ENCODE measurements around the gene TMEM132A.

TMEM132A gene

DNA sequence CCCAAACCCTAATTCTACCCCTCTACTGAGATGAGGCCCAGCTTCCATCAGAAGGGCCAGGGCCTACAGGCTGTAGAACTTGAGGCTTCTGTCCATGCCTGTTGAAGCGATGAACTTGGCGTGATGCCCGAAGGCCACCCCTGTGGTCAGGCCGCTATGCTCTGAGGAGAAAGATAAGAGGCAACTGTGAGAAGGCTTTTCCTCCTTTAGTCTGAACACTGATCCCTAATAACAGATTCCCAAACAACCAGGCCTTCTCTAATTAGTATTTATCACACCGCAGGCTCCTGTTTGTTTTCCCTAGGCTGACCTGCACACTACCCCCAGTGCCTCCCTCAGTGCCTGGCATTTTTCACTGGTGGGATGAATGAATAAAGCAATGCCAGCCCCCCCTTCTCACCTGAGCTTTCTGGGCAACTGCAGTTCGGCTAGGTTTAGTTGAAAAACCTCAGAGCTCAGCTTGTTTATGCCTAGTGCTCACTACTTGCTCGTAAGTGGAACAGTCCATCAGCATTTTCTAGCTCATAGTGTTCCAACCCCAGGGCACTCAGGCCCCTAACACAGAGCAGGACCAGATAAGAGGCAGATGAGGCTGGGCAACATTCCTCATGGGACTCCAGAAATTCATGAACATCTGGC, 33.0 kb upstream of the TMEM132A start:
- H3K9ac ChIP-seq (ENCODE audit: low read depth, low read length), result no peak overlapping the region
- no peaks in the 10 kb centered on the region for H3K4me1 ChIP-seq (ENCODE audit: control insufficient read depth, insufficient read depth, low read length)
- peaks cover 25% of the 10 kb centered on the region for H3K36me3 ChIP-seq (ENCODE audit: control insufficient read depth, insufficient read depth, low read length)
- H3K9me3 ChIP-seq (ENCODE audit: control insufficient read depth, insufficient read depth, low read length), result no peaks in the 10 kb centered on the region
- no peak overlapping the region for H3K4me3 ChIP-seq (ENCODE audit: low read depth, low read length)
- no peaks in the 10 kb centered on the region for H3K27me3 ChIP-seq (ENCODE audit: control insufficient read depth, insufficient read depth, low read length)

DNA sequence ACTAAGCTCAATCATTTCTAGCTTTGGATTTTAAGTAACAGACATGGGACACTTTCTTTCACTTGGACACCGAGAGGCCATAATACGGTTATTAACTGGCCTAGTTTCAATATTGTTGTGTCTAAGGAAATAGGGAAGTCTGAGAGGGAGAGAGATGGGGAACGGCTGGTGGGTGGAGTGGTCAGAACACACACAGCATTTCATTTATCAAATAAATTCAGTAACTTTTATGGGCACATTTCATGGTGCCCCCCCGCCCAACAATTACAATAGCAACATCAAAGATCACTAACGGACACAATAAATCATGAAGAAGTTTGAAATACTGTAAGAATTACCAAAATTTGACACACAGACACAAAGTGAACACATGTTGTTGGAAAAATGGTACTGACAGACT, 28.6 kb upstream of the TMEM132A start:
- Histone ChIP-seq H3K9ac (ENCODE audit: low read depth, low read length) (no peak overlapping the region), H3K27me3 (ENCODE audit: control insufficient read depth, insufficient read depth, low read length) (no peaks in the 10 kb centered on the region), H3K4me1 (ENCODE audit: control insufficient read depth, insufficient read depth, low read length) (no peaks in the 10 kb centered on the region), H3K9me3 (ENCODE audit: control insufficient read depth, insufficient read depth, low read length) (no peaks in the 10 kb centered on the region), H3K36me3 (ENCODE audit: control insufficient read depth, insufficient read depth, low read length) (peaks cover 56% of the 10 kb centered on the region), H3K4me3 (ENCODE audit: low read depth, low read length) (no peak overlapping the region)

DNA sequence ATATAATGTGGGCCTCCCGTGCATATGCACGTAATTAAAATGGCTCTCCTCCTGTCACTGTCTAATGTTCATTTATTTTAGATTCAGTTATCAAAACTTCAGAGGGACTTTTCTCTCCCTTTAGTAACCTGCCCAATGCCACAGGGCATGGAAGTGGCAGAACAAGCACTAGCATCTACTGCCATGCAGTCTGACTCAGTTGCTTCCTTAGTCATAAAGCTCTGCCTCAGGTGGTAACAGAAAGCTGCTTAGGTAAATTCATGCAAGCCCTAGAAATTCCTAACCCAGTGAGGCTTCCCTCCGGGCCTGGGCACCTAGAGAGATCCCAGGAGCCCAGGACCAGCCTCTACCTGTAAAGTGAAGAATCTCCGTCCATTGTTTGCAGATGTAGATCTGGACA, 26.8 kb upstream of the TMEM132A start:
- H3K4me1 ChIP-seq (ENCODE audit: control insufficient read depth, insufficient read depth, low read length), result no peaks in the 10 kb centered on the region
- no peak overlapping the region for H3K9ac ChIP-seq (ENCODE audit: low read depth, low read length)
- no peak overlapping the region for H3K4me3 ChIP-seq (ENCODE audit: low read depth, low read length)
- no peaks in the 10 kb centered on the region for H3K9me3 ChIP-seq (ENCODE audit: control insufficient read depth, insufficient read depth, low read length)
- peaks cover 60% of the 10 kb centered on the region for H3K36me3 ChIP-seq (ENCODE audit: control insufficient read depth, insufficient read depth, low read length)
- no peaks in the 10 kb centered on the region for H3K27me3 ChIP-seq (ENCODE audit: control insufficient read depth, insufficient read depth, low read length)

DNA sequence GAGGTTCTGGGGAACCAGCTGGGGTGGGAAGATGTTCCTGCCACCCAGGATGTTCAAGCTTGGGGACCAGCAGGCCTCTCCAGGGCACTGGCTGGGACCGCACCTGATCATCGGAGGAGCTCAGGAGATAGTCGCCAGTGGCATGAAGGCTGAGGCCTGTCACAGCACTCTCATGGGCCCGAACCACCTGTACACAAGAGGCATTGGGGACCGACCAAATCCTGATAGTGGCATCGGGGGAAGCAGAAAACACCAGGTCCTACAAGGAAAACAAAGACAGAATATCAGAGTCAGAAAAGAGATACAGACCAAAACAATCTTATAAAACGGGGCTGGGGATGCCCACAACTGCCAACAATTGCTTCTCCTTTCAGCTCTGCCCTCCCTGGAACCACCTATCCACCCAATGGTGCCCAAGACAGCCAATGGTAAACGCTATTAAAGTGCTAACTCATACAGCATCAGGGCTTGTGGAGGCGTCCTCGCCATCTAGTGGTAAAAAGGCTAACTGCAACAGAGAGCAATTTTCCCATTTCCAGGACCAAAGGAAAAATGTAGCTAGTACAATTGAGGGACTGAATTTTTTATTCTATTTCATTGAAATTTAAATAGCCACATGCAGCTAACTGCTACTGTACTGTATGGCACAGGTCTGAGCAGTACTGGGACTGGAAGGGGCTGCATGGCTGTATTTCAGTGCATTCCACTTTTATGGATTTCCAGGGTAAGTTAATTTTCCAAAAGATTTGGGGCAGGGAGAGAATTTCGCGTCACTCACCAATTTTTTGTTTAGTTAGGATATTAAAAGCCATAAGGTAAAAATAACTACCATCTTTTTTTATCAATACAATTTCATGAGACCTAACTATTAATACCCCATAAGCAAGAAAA, 25.0 kb upstream of the TMEM132A start:
- H3K4me1 ChIP-seq (ENCODE audit: control insufficient read depth, insufficient read depth, low read length), result no peaks in the 10 kb centered on the region
- H3K4me3 ChIP-seq (ENCODE audit: low read depth, low read length), result no peak overlapping the region
- peaks cover 67% of the 10 kb centered on the region for H3K36me3 ChIP-seq (ENCODE audit: control insufficient read depth, insufficient read depth, low read length)
- H3K27me3 ChIP-seq (ENCODE audit: control insufficient read depth, insufficient read depth, low read length), result no peaks in the 10 kb centered on the region
- H3K9me3 ChIP-seq (ENCODE audit: control insufficient read depth, insufficient read depth, low read length), result no peaks in the 10 kb centered on the region
- no peak overlapping the region for H3K9ac ChIP-seq (ENCODE audit: low read depth, low read length)

DNA sequence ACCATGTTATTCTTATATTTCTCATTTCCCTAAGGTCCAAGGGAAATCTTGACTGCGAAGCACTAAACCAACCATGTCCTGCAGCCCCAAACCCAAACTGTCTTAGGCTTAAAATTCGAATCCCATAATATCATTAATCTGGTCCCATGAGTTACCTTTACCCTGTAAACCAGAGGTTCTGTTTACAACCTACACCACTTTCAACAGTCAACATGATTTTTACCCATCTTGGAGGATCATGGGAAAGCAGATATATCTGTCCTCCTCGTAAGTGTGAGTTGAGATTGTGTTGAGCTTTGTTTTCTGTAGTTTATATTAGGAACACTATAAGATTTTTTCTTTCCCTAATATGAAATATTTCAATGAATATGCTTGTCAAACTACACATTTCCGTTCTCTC, 24.3 kb upstream of the TMEM132A start:
- Histone ChIP-seq H3K36me3 (ENCODE audit: control insufficient read depth, insufficient read depth, low read length) (peaks cover 63% of the 10 kb centered on the region), H3K4me3 (ENCODE audit: low read depth, low read length) (no peak overlapping the region), H3K9ac (ENCODE audit: low read depth, low read length) (no peak overlapping the region), H3K9me3 (ENCODE audit: control insufficient read depth, insufficient read depth, low read length) (no peaks in the 10 kb centered on the region), H3K4me1 (ENCODE audit: control insufficient read depth, insufficient read depth, low read length) (peaks cover 3% of the 10 kb centered on the region), H3K27me3 (ENCODE audit: control insufficient read depth, insufficient read depth, low read length) (no peaks in the 10 kb centered on the region)

DNA sequence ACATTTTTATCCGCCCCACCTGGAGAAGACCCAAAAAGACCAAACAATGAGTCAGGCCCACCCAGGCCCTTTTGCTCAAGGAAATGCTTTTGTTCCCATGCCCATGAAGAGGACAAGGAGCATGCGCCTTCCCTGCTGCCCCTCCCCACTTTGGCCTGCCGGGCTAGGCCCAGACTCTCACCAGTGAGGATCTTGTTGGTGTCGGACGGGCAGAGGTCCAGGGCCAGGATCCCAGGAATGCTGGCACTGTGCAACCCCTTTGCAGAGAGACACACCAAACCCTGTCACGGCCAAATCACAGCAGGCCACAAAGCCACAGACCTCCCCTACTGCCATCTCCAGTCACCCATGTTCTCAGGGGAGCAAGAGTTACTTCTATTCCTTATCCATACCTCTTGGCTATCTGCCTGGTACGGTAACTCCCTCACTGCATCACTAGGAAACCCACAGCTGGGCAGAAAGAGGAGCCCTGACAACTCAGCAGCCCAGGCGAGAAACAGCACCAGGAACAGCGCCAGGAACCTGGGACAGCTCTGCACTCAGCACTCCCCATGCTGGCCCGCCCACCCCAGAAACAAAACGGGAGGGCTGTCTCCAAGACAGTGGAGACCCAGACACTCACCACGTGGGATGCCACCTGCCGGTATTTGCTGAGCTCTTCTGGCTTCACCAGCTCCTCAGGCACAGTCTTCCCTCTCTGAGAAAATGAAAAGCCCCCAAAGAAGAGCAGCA, 23.4 kb upstream of the TMEM132A start:
- H3K27me3 ChIP-seq (ENCODE audit: control insufficient read depth, insufficient read depth, low read length), result no peaks in the 10 kb centered on the region
- H3K4me3 ChIP-seq (ENCODE audit: low read depth, low read length), result no peak overlapping the region
- peaks cover 59% of the 10 kb centered on the region for H3K36me3 ChIP-seq (ENCODE audit: control insufficient read depth, insufficient read depth, low read length)
- peaks cover 7% of the 10 kb centered on the region for H3K4me1 ChIP-seq (ENCODE audit: control insufficient read depth, insufficient read depth, low read length)
- no peaks in the 10 kb centered on the region for H3K9me3 ChIP-seq (ENCODE audit: control insufficient read depth, insufficient read depth, low read length)
- no peak overlapping the region for H3K9ac ChIP-seq (ENCODE audit: low read depth, low read length)

DNA sequence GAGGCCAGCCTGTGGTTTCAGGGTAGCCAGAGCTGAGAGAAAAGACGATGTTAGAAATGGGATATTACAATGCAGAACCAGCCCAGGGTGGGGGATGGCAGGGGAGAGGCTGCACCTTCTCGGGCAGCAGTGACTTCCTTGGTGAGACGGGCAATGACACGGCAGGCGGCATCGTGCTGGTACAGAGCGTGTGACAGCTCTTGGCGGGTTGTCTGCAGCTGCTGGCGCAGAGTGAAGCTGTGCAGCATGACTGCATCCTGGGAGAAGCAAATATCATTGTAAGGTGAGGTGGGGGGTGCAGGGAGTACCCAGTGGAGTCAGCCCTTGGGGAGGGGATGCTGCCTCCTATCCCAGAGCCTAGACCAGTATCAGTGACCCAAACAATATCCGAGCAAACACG, 21.6 kb upstream of the TMEM132A start:
- Histone ChIP-seq H3K27me3 (ENCODE audit: control insufficient read depth, insufficient read depth, low read length) (no peaks in the 10 kb centered on the region), H3K36me3 (ENCODE audit: control insufficient read depth, insufficient read depth, low read length) (peaks cover 45% of the 10 kb centered on the region), H3K9me3 (ENCODE audit: control insufficient read depth, insufficient read depth, low read length) (no peaks in the 10 kb centered on the region), H3K4me3 (ENCODE audit: low read depth, low read length) (no peak overlapping the region), H3K9ac (ENCODE audit: low read depth, low read length) (no peak overlapping the region), H3K4me1 (ENCODE audit: control insufficient read depth, insufficient read depth, low read length) (peaks cover 7% of the 10 kb centered on the region)

DNA sequence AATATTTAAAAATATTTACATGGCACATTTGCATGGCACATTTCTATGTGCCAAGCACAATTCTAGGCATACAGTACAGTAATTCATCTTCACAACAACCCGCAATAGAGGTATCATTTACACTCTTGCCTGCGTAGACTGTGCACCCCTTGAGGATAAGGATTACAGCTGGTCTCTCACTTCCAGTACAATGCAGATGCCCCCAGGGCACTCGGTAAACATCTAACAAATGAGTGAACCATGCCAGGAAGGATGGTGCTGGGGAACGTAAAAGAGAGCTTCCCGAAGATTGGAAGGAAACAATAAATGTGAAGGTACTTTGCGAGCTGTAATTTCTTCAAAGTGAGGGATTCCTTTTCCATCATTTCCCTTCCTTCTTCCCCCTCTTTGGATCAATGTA, 19.2 kb upstream of the TMEM132A start:
- peaks cover 28% of the 10 kb centered on the region for H3K36me3 ChIP-seq (ENCODE audit: control insufficient read depth, insufficient read depth, low read length)
- peaks cover 8% of the 10 kb centered on the region for H3K27me3 ChIP-seq (ENCODE audit: control insufficient read depth, insufficient read depth, low read length)
- peak overlapping the region; percentile 81 for H3K9ac ChIP-seq (ENCODE audit: low read depth, low read length)
- no peaks in the 10 kb centered on the region for H3K9me3 ChIP-seq (ENCODE audit: control insufficient read depth, insufficient read depth, low read length)
- H3K4me3 ChIP-seq (ENCODE audit: low read depth, low read length), result peak overlapping the region; percentile 90
- H3K4me1 ChIP-seq (ENCODE audit: control insufficient read depth, insufficient read depth, low read length), result peaks cover 7% of the 10 kb centered on the region

DNA sequence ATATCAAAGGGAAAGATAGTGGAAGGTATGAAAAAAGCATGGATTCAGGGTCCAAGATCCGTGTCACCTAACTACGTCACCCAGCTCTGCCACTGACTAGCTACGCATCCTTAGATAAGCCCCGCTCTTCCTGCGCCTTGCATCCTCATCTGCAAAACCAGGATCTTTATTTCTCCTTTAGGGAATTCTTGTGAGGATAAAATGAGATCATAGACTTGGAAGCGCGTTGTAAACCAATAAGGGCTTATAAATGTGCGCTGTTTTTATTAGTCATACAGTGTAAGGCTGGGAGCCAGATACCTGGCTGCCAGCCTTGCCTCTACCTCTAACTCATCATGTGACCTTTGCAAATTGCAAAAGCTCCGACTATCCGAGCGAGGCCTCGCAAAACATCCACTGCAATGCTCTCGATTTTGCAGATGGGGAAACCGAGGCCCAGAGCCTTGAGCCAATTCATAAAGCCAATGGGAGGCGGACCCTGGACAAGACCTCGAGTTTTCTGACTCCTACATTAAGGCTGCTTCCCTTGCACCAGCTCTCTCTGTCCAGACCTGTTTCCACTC, 18.6 kb upstream of the TMEM132A start:
- Histone ChIP-seq H3K9me3 (ENCODE audit: control insufficient read depth, insufficient read depth, low read length) (no peaks in the 10 kb centered on the region), H3K36me3 (ENCODE audit: control insufficient read depth, insufficient read depth, low read length) (peaks cover 24% of the 10 kb centered on the region), H3K4me3 (ENCODE audit: low read depth, low read length) (peak overlapping the region; percentile 90), H3K4me1 (ENCODE audit: control insufficient read depth, insufficient read depth, low read length) (peaks cover 7% of the 10 kb centered on the region), H3K27me3 (ENCODE audit: control insufficient read depth, insufficient read depth, low read length) (peaks cover 9% of the 10 kb centered on the region), H3K9ac (ENCODE audit: low read depth, low read length) (peak overlapping the region; percentile 81)

DNA sequence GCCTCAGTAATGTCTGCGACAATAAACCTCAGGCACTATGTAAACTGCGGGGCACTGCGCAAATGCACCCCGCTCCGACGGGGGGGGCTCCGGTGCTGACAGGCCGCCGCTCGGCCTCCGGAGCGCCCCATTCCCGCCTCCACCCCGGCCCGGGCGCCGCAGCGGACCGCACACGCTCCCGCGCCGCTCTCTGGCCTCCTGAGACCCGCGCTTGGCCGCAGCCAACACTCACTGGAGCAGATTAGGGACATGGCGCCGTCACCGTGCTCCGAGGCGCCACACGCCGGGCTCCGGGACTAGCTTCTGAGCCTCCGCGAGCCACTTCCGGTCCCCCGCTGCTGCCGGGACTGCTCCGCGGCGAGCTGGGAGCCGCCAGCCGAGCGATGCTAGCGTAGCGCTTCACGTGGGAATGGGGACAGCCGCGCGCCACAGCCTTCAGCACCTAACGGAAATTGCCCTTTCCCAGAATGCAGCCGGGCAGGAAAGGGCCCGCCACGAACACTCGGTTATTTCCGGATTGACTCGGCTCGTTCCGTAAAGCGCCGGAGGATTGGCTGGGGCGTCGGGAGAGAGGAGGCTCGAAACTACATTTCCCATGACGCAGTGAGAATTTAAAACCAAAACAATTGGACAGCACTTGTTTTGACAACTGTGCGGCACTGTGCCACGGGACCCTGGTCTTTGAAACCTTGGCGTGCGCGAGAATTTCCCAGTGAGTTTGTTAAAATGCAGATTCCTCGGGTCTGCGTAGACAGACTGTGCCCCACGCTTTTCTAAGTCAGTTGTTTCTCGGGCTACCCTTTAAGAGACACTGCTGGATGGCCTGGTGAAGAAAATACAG, 17.9 kb upstream of the TMEM132A start, which contains the start of gene PRPF19:
Gene PRPF19 (minus strand): TSS at position 454 of the 841 bp plus-strand sequence. CDS start 203 bp downstream, at position 251.
- Histone ChIP-seq H3K4me3 (ENCODE audit: low read depth, low read length) (peak within 1 kb of the TSS; percentile 90), H3K4me1 (ENCODE audit: control insufficient read depth, insufficient read depth, low read length) (peaks cover 7% of the 10 kb centered on the region), H3K9me3 (ENCODE audit: control insufficient read depth, insufficient read depth, low read length) (no peaks in the 10 kb centered on the region), H3K27me3 (ENCODE audit: control insufficient read depth, insufficient read depth, low read length) (peaks cover 16% of the 10 kb centered on the region), H3K9ac (ENCODE audit: low read depth, low read length) (peak within 1 kb of the TSS; percentile 81), H3K36me3 (ENCODE audit: control insufficient read depth, insufficient read depth, low read length) (peaks cover 17% of the 10 kb centered on the region)

DNA sequence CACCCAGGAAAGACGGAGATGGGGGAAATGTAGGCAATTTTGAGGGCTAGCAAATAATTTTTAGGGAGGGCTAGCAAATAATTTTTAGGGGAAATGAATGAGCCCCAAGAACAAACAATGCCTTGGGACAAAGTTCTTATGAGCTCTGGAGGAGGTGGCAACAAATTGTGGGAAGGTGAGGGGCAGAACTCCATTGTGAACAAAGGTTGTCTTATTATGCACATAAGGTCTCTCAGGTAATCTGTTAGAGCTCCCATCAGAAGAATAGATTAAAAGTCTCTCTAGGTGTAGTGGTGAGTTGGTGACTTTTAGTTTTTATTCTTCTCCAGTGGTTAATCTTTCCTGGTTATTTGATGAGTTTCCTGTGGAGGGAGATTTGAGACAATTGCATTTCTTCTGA, 15.5 kb upstream of the TMEM132A start:
- H3K36me3 ChIP-seq (ENCODE audit: control insufficient read depth, insufficient read depth, low read length), result no peaks in the 10 kb centered on the region
- H3K9ac ChIP-seq (ENCODE audit: low read depth, low read length), result no peak overlapping the region
- peaks cover 31% of the 10 kb centered on the region for H3K27me3 ChIP-seq (ENCODE audit: control insufficient read depth, insufficient read depth, low read length)
- no peak overlapping the region for H3K4me3 ChIP-seq (ENCODE audit: low read depth, low read length)
- peaks cover 10% of the 10 kb centered on the region for H3K4me1 ChIP-seq (ENCODE audit: control insufficient read depth, insufficient read depth, low read length)
- H3K9me3 ChIP-seq (ENCODE audit: control insufficient read depth, insufficient read depth, low read length), result no peaks in the 10 kb centered on the region
